PC-3 (cell line): Measurements from ENCODE around the gene AFF2. TPM values are rescaled to one million over a fixed set of nuclear protein-coding genes. Genes with fewer than 3 reads are reported as not detected.

ENCODE experiments used
- ATAC-seq: fragments of 200-7000 bp; cut with Tn5 transposase; 2 replicates; pipeline ENCODE4 v1.9.1; 2020; ENCODE audit warnings: mild to moderate bottlenecking, moderate library complexity
- BruUV-seq: library from RNA; stranded (reverse); fragments of 400-500 nt; replicated peaks from 2 replicates; lab custom pipeline; 2021; lab: Mats Ljungman, UMichigan
- CTCF ChIA-PET: fragments of 300-600 bp; sonication (Branson Sonifier 250); formaldehyde crosslinking; loops from one replicate; lab custom pipeline; 2022; ENCODE audit warnings: antibody characterized with exemption; lab: Charles Lee
- POLR2A ChIA-PET: fragments of 300-600 bp; sonication (Branson Sonifier 250); formaldehyde crosslinking; loops from one replicate; lab custom pipeline; 2022; ENCODE audit warnings: antibody characterized with exemption; ENCODE audit not compliant: unreplicated experiment; lab: Charles Lee
- DNase-seq: peaks from one replicate; pipeline ENCODE4 v3.0.0-alpha.2; 2015
- H2AFZ ChIP-seq: fragments of 300-600 bp; sonication (generic); 2 replicates; pipeline ENCODE4 v1.6.0; 2016; ENCODE audit warnings: antibody characterized with exemption, low read length
- H3F3A ChIP-seq: fragments of 300-600 bp; sonication (generic); one replicate; pipeline ENCODE4 v1.6.0; 2017; ENCODE audit warnings: antibody characterized with exemption, low read length, control low read depth, mild to moderate bottlenecking; ENCODE audit not compliant: unreplicated experiment
- H3K27ac ChIP-seq: fragments of 300-600 bp; sonication (generic); 2 replicates; pipeline ENCODE4 v1.5.1; 2016; ENCODE audit warnings: mild to moderate bottlenecking, low read length
- H3K27me3 ChIP-seq: fragments of 300-600 bp; sonication (generic); 2 replicates; pipeline ENCODE4 v1.6.1; 2016; ENCODE audit warnings: low read length, mixed read lengths
- H3K36me3 ChIP-seq: fragments of 300-600 bp; sonication (generic); 2 replicates; pipeline ENCODE4 v1.6.1; 2016; ENCODE audit warnings: low read depth, mixed run types, low read length, mixed read lengths
- H3K4me1 ChIP-seq: fragments of 300-600 bp; sonication (generic); 2 replicates; pipeline ENCODE4 v1.5.1; 2016; ENCODE audit warnings: low read length; ENCODE audit not compliant: insufficient read depth
- H3K4me2 ChIP-seq: fragments of 300-600 bp; sonication (generic); 2 replicates; pipeline ENCODE4 v1.6.0; 2016; ENCODE audit warnings: low read length
- H3K4me3 ChIP-seq: fragments of 300-600 bp; sonication (generic); 2 replicates; pipeline ENCODE4 v1.5.1; 2016; ENCODE audit warnings: mild to moderate bottlenecking, low read length, mixed read lengths
- H3K79me2 ChIP-seq: fragments of 300-600 bp; sonication (generic); 2 replicates; pipeline ENCODE4 v1.6.1; 2017; ENCODE audit warnings: low read length, mixed read lengths
- H3K9ac ChIP-seq: fragments of 300-600 bp; sonication (generic); 2 replicates; pipeline ENCODE4 v1.6.0; 2016; ENCODE audit warnings: mild to moderate bottlenecking, low read length
- H3K9me2 ChIP-seq: fragments of 300-600 bp; sonication (generic); replicated peaks from 2 replicates; pipeline ENCODE4 v1.6.1; 2016; ENCODE audit warnings: mixed run types, low read length, mixed read lengths
- H3K9me3 ChIP-seq: fragments of 300-600 bp; sonication (generic); 2 replicates; pipeline ENCODE4 v1.6.1; 2016; ENCODE audit warnings: low read length, mixed read lengths
- H4K20me1 ChIP-seq: fragments of 300-600 bp; sonication (generic); 2 replicates; pipeline ENCODE4 v1.6.1; 2016; ENCODE audit warnings: low read length, mixed read lengths
- EZH2 ChIP-seq: fragments of 300-600 bp; sonication (generic); IDR thresholded peaks from one replicate; pipeline ENCODE4 v1.6.1; 2017; ENCODE audit warnings: antibody characterized with exemption, mild to moderate bottlenecking, low read length; ENCODE audit not compliant: unreplicated experiment
- EZH2phosphoT487 ChIP-seq: fragments of 300-600 bp; sonication (generic); IDR thresholded peaks from 2 replicates; pipeline ENCODE4 v1.6.1; 2018; ENCODE audit warnings: mild to moderate bottlenecking, antibody characterized with exemption, low read length, borderline replicate concordance
- intact Hi-C: fragments of 100-400 bp; cut with micrococcal nuclease; formaldehyde crosslinking; loops from 2 replicates; pipeline ENCODE4 v1.9.0; 2023
- total RNA-seq: library from RNA; depleted of rRNA; stranded (reverse); fragments of >200 nt; gene quantifications from 2 replicates; pipeline ENCODE4 v1.2.3, GENCODE V29; 2014
- TF ChIP-seq, protein P1 (sequence below): fragments of 300-600 bp; sonication (generic); conservative IDR thresholded peaks from 2 replicates; pipeline ENCODE4 v1.5.1; 2017; ENCODE audit warnings: antibody characterized with exemption, low read depth, mild to moderate bottlenecking, low read length

The AFF2 gene
- total RNA-seq, 1 experiment from 2014 or later = not detected

DNA sequence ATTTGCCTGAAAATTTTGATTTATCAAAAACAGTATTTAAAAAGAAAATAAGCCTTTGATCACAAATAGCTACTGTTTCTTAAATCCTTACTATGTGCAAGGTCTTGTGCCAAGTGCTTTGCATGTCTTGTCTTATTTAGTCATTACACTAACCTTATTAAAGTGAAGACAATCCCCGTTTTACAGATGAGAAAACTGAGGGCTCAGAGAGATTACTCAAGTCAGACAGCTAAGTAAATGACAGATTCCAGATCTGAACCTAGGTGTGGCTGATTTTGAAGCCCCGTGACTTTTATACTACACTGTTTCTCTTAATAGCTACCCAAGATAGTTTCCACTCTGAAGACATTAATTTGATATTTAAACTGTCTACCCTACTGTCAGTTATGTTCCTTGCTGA, 38.2 kb downstream of the AFF2 start:
- no peaks in the 10 kb centered on the region for H3K9me2 ChIP-seq
- no TSS peak for BruUV-seq
- intact Hi-C loops = no loop called here
- H3K9ac ChIP-seq = no peak overlapping the region
- no peak overlapping the region for H3K4me2 ChIP-seq
- H3K9me3 ChIP-seq = no peaks in the 10 kb centered on the region
- no peak for DNase-seq
- no peak overlapping the region for H3K27ac ChIP-seq
- no peak for TF ChIP-seq EZH2
- no peak for TF ChIP-seq EZH2phosphoT487
- TF ChIP-seq, protein P1, sequence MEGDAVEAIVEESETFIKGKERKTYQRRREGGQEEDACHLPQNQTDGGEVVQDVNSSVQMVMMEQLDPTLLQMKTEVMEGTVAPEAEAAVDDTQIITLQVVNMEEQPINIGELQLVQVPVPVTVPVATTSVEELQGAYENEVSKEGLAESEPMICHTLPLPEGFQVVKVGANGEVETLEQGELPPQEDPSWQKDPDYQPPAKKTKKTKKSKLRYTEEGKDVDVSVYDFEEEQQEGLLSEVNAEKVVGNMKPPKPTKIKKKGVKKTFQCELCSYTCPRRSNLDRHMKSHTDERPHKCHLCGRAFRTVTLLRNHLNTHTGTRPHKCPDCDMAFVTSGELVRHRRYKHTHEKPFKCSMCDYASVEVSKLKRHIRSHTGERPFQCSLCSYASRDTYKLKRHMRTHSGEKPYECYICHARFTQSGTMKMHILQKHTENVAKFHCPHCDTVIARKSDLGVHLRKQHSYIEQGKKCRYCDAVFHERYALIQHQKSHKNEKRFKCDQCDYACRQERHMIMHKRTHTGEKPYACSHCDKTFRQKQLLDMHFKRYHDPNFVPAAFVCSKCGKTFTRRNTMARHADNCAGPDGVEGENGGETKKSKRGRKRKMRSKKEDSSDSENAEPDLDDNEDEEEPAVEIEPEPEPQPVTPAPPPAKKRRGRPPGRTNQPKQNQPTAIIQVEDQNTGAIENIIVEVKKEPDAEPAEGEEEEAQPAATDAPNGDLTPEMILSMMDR = no peak
- ChIA-PET POLR2A (no interaction called here), CTCF (no interaction called here)
- H3K4me1 ChIP-seq = no peaks in the 10 kb centered on the region
- no peaks in the 10 kb centered on the region for H3K79me2 ChIP-seq
- H2AFZ ChIP-seq = no peak overlapping the region
- H4K20me1 ChIP-seq = no peaks in the 10 kb centered on the region
- H3K4me3 ChIP-seq = no peak overlapping the region
- H3F3A ChIP-seq = no peaks in the 10 kb centered on the region
- ATAC-seq = no peak
- no peaks in the 10 kb centered on the region for H3K27me3 ChIP-seq
- H3K36me3 ChIP-seq = no peaks in the 10 kb centered on the region

DNA sequence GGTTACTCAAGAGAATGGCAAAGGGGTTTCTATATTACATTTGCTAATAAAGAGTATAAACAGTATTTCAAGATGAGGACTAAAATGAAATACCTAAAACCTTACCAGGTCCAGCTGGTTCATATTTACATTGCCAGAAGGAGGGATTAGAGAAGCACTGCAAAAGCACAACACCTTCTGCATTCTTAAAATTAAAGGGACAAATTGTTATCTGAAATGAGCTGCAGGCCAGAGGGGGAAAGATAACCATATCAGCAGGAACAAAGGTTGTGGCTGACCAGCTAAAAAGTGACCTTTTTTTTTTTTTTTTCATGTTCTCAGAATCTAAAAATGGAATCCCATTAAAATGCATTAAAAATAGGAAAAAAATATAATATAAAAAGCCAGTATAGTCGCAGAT, 39.7 kb downstream of the AFF2 start:
- no TSS peak for BruUV-seq
- TF ChIP-seq, protein P1 = no peak
- TF ChIP-seq EZH2 (no peak), EZH2phosphoT487 (no peak)
- no peaks in the 10 kb centered on the region for H3K4me1 ChIP-seq
- H3F3A ChIP-seq = no peaks in the 10 kb centered on the region
- ChIA-PET POLR2A (no interaction called here), CTCF (no interaction called here)
- H3K79me2 ChIP-seq = no peaks in the 10 kb centered on the region
- H4K20me1 ChIP-seq = no peaks in the 10 kb centered on the region
- H3K27ac ChIP-seq = no peak overlapping the region
- H3K27me3 ChIP-seq = no peaks in the 10 kb centered on the region
- no peak overlapping the region for H3K4me2 ChIP-seq
- no peak overlapping the region for H2AFZ ChIP-seq
- no peaks in the 10 kb centered on the region for H3K36me3 ChIP-seq
- no peak overlapping the region for H3K9ac ChIP-seq
- no peaks in the 10 kb centered on the region for H3K9me2 ChIP-seq
- ATAC-seq (no peak), DNase-seq (no peak)
- H3K4me3 ChIP-seq = no peak overlapping the region
- intact Hi-C loops = no loop called here
- no peaks in the 10 kb centered on the region for H3K9me3 ChIP-seq

GRCh38 chrX:148540671-148541583, 40.5 kb downstream of the AFF2 start:
- Histone ChIP-seq H3K9ac (no peak overlapping the region), H3K4me3 (no peak overlapping the region), H3K9me2 (no peaks in the 10 kb centered on the region), H2AFZ (no peak overlapping the region), H3K9me3 (no peaks in the 10 kb centered on the region), H3K27ac (no peak overlapping the region), H4K20me1 (no peaks in the 10 kb centered on the region), H3K4me2 (no peak overlapping the region), H3K27me3 (no peaks in the 10 kb centered on the region), H3K79me2 (no peaks in the 10 kb centered on the region), H3K36me3 (no peaks in the 10 kb centered on the region), H3F3A (no peaks in the 10 kb centered on the region), H3K4me1 (no peaks in the 10 kb centered on the region)
- intact Hi-C loops = no loop called here
- DNase-seq = no peak
- POLR2A ChIA-PET = no interaction called here
- no peak for ATAC-seq
- BruUV-seq = no TSS peak
- TF ChIP-seq, protein P1 = no peak
- TF ChIP-seq EZH2 = no peak
- no peak for TF ChIP-seq EZH2phosphoT487
- CTCF ChIA-PET = no interaction called here
